HL-60/S4 treated with retinoic acid at 250 ng/mL for 4 days and 3 days (cell line): ENCODE results near the gene PAX5.
"Not testable (repeated sequence)": the region's sequence is repeated elsewhere in the genome, so short reads cannot be mapped to it uniquely, and the experiment has no call there.

Experiments
- in situ Hi-C: fragments of 300-500 bp; cut with MboI; formaldehyde crosslinking; loops from 2 replicates; pipeline ENCODE4 v1.7.0; 2022; ENCODE audit warnings: low sequenced_read_pairs

PAX5 gene

GRCh38 chr9:37033682-37034304 is at the start of gene PAX5:
Gene PAX5 (minus strand): TSS chr9:37034268. CDS start chr9:37034031, 237 bp downstream.
- in situ Hi-C loops = no loop called here

DNA sequence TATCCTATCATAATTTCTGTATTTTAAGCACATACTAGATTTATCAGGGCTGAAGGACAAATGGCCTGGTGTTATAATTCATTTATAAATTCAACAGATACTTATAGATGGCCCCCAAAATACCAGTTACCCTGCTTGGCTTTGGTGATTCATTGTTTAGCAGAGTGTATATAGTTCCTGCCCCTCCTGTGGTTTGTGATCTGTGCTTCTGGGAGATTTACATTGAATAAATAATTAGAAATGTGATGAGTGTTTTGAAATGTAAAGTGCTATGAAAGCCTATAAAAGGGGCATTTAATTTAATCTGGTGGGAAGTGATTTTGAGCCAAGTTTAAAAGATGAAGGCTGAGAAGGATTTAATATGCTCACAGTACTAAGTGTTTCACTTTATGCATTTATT is 49.6 kb upstream of the PAX5 start:
- in situ Hi-C loops = no loop called here

DNA sequence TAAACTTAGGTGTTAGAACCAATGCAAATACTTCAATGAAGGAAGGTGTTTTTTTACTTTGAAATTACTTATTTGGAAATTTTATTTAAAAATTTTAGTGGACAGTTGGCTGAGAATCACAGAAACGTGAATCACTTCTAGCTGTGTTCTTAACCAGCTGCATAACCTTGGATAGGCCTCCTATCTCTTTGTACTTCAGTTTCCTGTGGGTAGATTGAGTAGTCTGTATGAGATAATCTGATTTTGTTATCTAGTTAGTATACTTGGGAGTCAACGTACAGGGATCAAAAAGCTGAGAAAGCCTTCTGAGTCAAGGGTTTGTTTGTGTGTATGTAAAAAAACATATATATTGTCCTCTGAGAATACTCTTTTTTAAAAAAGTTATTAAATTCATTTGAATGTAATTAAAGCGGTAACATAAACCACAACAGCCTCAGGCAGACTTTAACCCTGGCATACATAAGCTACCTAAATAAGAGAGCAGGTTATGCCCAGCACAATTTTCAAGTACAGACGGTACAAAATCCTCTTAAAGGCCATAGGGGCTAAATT is 48.2 kb upstream of the PAX5 start:
- in situ Hi-C loops = no loop called here

DNA sequence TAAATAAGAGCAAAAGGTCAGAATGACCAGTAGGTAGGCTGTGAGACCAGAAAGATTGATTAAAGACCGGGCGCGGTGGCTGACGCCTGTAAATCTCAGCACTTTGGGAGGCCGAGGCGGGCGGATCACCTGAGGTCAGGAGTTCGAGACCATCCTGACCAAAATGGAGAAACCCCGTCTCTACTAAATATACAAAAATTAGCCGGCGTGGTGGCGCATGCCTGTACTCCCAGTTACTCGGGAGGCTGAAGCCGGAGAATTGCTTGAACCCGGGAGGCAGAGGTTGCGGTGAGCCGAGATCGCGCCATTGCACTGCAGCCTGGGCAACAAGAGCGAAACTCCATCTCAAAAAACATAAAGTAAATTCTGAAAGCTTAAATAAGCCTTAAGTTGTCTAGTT is 47.4 kb upstream of the PAX5 start:
- in situ Hi-C loops = not testable (repeated sequence)

GRCh38 chr9:37080165-37080628 is 46.1 kb upstream of the PAX5 start:
- in situ Hi-C loops = not testable (repeated sequence)

DNA sequence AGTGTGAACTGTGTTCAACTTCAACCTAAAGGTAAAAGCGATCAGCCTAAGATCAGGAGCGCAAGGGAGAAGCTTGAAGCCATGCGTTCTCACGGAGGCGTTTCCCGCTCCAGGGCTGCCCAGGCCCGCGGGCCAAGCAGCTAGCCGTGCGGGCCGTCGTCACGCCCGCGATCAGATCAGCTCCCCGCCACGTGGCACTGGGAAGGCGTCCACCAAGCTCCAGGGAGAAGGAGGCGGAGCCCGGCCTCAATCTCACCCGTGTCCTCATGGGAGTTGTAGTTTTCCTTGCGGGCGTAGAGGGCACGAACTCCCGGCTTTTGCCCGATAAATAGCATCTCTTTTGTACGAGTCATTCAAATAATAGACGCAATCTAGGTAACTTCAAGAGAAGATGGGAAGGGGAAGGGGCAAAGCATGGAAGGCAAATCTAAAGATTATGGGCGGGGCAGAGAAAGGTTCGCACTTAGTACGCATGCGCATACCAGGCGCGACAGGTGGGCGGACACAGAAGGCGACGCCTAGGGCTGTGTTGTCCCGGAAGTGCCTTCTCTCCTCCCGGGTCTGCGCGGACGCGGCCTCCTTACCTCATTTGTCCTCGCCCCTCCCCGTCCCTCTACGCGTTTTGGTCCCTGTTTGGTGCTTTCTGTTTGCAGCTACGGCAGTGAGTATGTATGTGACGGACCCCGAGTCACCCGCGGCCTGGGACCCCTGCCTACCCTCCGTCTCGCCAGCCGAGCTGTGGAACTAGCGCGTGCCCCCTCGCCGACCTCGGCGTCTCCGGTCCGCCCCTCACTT is 45.5 kb upstream of the PAX5 start:
- in situ Hi-C loops = no loop called here

GRCh38 chr9:37074790-37075189 is 40.7 kb upstream of the PAX5 start:
- in situ Hi-C loops = not testable (repeated sequence)

GRCh38 chr9:37066139-37066725 is 32.2 kb upstream of the PAX5 start:
- in situ Hi-C loops = no loop called here

DNA sequence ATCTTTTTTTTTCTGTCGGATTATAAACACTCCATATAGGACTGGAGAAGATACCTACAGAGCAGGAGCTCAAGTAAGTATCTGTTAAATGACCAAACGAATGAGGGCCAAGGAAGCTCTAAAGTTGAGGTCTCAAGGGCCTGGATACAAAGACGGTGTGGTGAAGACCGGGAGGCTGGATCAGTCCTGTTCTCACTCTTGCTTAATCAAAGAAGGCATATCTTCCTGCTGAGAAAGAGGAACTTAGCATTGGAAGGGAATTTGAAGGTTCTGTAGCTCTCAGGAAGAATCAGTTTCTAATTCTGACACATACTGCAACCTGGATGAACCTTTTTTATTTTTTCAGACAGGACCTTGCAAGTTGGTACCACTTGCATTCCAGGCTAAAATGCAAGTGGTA is 28.3 kb upstream of the PAX5 start:
- in situ Hi-C loops = no loop called here

GRCh38 chr9:37061768-37062167 is 27.7 kb upstream of the PAX5 start:
- in situ Hi-C loops = no loop called here

DNA sequence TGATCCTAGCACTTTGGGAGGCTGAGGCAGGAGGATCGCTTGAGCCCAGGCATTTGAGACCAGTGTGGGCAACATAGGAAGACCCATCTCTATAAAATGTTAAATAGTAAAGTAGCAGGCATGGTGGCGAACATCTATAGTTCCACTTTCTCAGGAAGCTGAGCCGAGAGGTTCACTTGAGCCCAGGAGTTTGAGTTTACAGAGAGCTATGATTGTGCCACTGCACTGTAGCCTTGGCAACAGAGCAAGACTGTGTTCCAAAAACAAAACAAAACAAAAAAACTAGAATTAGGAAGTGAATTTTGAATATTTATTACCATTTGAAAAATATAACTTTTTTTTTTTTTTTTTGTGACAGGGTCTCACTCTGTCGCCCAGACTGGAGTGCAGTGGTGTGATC is 26.8 kb upstream of the PAX5 start:
- in situ Hi-C loops = no loop called here

DNA sequence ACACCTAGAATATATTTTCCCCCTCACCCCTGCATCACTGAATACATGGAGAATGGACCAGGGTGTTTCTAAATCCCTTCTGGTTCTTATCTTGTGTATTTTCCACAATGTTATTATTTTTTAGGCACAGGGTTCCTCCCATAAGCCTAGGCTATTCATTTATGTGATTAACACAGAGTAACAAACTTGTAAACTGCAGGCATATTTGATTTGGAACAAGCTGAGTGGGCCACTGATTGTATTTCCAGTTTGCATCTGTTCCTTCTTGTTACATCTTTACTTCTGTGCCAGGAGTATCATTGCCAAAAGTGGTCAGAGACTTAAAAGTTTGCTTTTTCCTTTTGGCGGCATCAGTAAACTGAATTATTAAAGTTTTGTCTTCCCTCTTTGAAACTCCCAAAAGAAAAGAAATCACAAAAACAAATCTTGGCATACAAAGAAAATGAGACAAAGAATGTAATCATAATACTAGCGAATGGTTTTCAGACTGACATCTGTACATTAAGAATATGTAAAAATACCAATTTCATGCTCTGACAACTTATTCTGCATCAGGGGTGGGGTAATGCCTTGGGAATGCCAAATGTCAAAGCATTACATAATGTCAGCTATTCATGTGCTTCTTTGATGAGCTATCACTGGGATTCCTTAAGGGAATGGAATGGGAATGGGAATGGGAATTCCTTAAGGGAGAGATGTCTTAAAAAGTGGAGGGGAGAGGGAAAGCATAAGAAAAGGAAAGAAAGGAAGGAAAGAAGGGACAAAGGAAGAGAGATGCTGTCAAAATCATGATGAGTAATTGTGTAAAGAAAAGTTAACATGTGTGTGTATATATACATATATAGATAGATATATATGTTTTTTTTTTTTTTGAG is 22.2 kb upstream of the PAX5 start:
- in situ Hi-C loops = no loop called here

DNA sequence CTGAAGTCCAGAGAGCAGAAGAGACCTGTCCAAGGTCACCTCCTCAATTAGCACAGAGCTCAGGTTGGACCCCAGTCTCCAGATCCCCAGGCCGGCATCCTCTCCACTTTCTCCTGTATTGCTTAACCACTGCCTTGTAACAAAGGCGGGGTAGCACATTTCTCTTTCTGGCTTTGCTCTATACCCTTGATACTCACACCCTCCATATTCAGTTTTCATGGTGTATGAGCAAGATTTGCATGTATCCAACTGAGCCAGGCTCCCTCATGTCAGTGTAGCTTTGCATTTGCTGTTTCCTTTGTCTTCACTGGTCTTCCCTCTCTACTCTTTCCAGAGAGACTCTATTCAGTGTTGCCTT is 20.3 kb upstream of the PAX5 start:
- in situ Hi-C loops = not testable (repeated sequence)

DNA sequence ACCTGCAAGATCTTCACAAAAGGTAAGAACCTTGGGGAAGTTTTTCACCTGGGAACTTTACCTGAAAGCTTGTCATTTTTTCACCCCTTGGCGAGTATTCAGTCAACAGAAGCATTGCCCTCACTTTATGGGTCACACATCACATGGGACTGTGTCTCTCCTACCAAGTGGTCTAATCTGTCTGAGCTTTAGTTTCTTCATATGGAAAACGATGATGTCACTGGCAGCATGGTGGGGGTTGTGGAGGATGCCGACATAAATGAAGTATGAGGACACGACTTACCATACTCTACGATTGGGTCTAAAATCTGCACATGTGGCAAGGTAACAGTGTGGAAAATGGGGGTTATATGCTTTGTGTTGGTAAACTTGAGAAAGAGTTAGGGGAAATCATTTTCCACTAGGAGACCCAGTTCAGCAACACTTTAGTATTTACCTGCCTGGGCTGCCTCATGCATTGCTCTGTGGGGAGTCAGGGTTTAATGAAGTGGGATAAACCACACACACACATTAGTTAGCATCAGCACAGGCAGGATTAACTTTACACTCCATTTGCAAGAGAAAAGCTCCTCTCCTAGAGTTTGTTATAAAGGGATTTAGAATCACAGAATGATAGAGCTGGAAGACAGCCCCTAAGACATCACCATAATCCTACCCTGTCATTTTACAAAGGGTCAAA is 19.8 kb upstream of the PAX5 start:
- in situ Hi-C loops = no loop called here

DNA sequence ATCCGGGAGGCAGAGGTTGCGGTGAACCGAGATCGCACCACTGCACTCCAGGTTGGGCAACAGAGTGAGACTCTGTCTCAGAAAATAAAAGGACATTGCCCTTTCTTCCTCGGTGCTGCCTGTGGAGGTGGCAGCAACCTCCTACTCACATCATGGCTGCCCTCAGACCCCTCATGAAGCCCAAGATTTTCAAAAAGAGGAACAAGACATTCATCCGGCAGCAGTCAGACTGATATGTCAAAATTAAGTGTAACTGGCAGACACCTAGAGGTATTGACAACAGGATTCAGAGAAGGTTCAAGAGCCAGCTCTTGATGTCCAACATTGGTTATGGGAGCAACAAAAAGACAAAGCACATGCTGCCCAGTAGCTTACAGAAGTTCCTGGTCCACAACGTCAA is 12.6 kb upstream of the PAX5 start:
- in situ Hi-C loops = no loop called here

DNA sequence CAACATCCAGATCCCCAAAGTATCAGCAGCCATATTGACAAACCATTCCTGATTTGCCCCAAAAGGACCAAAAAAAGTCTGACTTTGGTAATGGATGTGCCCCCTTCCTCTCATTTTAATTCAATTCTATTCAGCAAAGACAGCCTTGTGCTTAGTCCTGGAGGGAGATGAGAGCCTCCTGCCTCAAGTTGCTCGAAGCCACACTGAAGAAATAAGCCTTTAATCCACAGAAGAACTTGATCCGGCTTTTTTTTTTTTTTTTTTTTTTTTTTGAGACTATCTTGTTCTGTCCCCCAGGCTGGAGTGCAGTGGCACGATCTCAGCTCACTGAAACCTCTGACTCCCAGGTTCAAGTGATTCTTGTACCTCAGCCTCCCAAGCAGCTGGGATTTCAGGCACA is 8.4 kb upstream of the PAX5 start:
- in situ Hi-C loops = no loop called here

GRCh38 chr9:37040508-37041127 is 6.5 kb upstream of the PAX5 start:
- in situ Hi-C loops = no loop called here

DNA sequence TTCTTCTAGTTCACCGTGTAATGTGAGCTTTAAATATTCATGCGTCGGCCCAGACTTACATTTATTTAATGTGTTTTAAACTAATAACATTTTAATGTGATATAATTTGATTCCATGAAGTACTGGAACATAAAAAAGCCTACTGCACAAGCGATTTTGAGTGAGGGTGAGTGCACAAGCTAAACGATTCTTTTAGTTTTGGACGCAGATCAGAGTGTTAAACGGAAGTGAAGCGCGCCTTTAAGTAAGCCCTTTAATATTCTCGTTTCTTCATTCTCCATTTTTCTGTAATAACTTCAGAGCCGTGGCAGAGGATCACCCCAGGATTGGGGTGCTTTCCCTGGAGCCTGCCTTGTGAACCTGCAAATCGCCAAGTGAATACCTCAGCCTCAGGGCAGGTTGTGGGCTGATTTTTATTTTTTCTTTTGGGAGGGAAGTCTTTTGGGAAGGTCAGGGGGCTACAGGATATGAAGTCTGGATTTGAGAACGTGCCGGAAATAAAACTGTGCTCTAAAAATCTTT is 4.9 kb upstream of the PAX5 start:
- in situ Hi-C loops = no loop called here

DNA sequence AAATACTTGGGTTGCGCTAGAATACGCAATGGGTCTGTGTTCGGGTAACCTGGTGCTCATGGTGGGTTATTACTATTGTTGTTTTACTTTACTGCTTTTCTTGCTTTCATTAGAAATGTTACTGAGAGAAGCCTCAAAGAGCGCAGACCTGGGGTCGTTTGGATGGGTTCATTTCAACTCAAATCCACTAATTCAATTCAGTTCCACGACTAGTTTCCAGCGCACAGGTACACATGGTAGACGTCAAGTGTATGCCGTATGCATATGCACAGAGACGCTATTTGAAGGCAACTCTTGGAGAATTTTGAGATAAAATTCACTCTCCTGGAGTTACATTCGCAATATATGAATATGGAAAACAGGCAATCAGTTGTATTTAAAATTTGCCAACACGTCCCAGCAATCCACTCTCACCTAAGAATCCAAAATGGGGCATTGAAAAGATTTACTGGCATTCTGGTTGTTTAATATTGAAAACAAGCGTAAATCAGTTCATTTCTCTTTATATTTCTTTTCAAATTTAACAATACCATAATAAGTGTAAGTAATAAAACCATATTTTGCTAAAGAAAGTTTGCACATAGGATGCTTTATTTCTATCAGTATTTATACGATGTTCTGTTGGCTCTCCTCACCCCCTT is 4.4 kb upstream of the PAX5 start:
- in situ Hi-C loops = no loop called here
